Daoy (cell line): ENCODE results near the gene EP300. TPM values are rescaled to one million over a fixed set of nuclear protein-coding genes. Genes with fewer than 3 reads are reported as not detected.

Source experiments
- DNase-seq: peaks from one replicate; pipeline ENCODE4 v3.0.0-alpha.2; 2015; ENCODE audit warnings: low read depth
- total RNA-seq: library from RNA; depleted of rRNA; stranded (reverse); fragments of >200 nt; shearing (Covaris generic); gene quantifications from 2 replicates; pipeline ENCODE4 v1.2.3, GENCODE V29; 2014; rRNA removed

EP300 gene
- total RNA-seq, 1 experiment from 2014 or later: 21.7 TPM

DNA sequence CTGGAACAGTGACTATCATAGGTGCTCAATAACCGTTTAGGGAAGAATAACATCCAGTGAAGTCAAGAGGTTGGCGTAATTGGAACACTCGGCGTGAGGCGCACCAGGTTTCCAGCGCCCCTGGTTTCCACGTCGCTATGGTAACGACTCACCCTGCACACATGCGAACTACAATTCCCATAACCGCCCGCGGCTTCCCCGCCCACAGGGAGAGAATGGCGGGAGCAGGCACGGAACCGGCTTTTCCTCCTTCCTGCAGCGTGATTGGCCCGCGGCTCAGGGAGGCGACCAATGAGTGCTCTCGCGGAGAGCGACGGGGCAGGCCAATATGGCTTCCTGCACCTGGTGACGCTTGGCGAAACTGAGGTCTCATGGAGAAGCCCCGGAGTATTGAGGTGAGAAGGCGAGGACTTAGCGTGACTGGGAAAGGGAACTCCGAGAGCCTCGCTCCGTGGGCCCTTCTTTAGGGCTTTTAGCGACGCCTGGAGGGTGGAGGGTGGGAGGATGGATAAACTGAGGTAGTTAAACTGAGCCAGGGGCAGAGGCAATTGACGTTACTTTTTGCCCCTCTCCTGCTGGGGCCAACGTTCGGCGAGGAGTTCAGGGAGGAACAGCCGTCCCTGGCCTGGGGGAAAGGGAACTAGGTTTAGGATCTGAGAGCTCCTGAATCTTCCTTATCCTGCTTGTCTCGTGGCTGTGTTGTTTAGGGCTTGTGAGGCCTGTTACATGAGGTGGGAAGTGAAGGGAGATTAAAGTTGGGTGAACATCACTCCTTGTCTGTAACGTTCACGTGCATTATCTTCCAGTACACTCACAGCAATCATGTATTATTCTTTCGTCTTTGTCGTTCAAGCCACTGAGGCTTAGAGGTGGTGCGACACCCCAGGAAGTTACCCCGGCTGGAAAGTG, 112.9 kb downstream of the EP300 start, which contains the start of gene L3MBTL2:
L3MBTL2 (plus strand) TSS at position 321 of the 909 bp plus-strand sequence; CDS start at position 372, 51 bp downstream.
- peak; percentile 98 for DNase-seq

- DNase-seq: no peak
Measured at GRCh38 chr22:41206719-41207118, 114.3 kb downstream of the EP300 start.

DNA sequence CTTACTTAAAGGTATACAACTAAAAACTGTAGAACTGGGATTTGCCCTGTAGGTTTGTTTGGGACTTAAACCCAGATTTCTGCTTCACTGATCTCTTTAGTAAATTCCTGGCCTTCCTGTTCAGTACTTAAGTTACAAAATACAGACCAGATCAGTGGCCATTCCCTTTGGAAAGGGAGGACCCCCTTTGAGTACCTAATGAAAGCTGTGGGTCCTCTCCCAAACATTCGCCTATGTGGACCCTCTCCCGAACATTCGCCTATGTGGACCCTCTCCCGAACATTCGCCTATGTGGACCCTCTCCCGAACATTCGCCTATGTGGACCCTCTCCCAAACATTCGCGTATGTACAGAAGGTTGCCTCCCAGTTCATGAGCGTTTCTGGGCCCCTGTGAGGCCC, 123.0 kb downstream of the EP300 start:
- no peak for DNase-seq

GRCh38 chr22:41215926-41216325, 123.5 kb downstream of the EP300 start:
- DNase-seq: no peak

GRCh38 chr22:41216984-41217383, 124.6 kb downstream of the EP300 start:
- no peak for DNase-seq

- DNase-seq: no peak
Measured at GRCh38 chr22:41217553-41218157, 125.3 kb downstream of the EP300 start.

DNA sequence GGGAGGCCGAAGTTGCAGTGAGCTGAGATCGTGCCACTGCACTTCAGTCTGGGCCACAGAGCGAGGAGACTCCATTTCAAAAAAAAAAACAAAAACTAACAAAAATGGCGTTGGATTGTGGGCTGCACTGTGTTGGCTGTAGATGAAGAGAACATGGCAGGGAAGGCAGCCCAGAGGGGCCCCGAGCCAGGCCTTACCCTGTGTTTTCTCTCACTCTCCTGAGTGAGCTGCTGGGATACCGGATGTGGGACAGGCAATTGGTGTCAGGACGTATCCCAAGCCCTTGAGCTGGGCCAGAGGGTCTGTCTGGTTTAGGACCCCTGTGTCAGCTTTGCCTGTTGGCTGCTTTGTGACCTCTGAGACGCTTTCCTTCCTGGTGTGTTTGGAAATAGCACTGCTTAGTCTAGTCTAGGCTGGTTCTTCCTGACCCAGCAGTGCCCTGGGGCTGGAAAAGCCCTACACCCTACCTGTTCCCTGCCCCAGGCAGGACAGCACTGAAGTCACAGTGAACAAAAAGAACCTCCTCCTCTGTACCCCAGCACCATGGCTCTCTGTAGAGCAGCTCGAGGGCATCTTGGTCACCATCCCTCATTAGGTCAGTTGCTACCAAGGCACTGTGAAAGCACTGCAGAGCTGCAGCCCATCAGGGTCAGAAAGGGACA, 130.6 kb downstream of the EP300 start:
- DNase-seq: no peak

GRCh38 chr22:41223535-41223934, 131.1 kb downstream of the EP300 start:
- no peak for DNase-seq

GRCh38 chr22:41226723-41227655, 134.6 kb downstream of the EP300 start:
- DNase-seq: no peak

GRCh38 chr22:41229215-41229614, 136.8 kb downstream of the EP300 start:
- no peak for DNase-seq

Other genes starting within 250 kb of the EP300 start
- 178 and 273 TPM in 2 replicates for gene ST13, start 236.0 kb upstream of the EP300 start, total RNA-seq
- 10.4 and 12.5 TPM in 2 replicates for gene XPNPEP3, start 235.4 kb upstream of the EP300 start, total RNA-seq
- gene DNAJB7, start 230.5 kb upstream of the EP300 start, total RNA-seq: not detected in 2 replicates
- 88.6 and 91.9 TPM in 2 replicates for gene RBX1, start 141.2 kb upstream of the EP300 start, total RNA-seq
- gene L3MBTL2, start 112.7 kb downstream of the EP300 start, total RNA-seq: 23.4 and 30.6 TPM in 2 replicates
- 0.46 TPM in 1 of 2 replicates, not detected in the other for gene CHADL, start 148.3 kb downstream of the EP300 start, total RNA-seq
- 119 and 127 TPM in 2 replicates for gene RANGAP1, start 193.6 kb downstream of the EP300 start, total RNA-seq
- 27.0 and 33.6 TPM in 2 replicates for gene ZC3H7B, start 208.9 kb downstream of the EP300 start, total RNA-seq